ENCODE results near the gene DNAI4. TPM values are rescaled to one million over a fixed set of nuclear protein-coding genes. Genes with fewer than 3 reads are reported as not detected.
A peak's percentile ranks its signal among the peaks of the same experiment; 100 is the strongest.
"Not testable (repeated sequence)": the region's sequence is repeated elsewhere in the genome, so short reads cannot be mapped to it uniquely, and the experiment has no call there.

DNAI4 gene
- total and polyA plus RNA-seq, 2 experiments from 2014 or later = 3.2 to 9.9 TPM

DNA sequence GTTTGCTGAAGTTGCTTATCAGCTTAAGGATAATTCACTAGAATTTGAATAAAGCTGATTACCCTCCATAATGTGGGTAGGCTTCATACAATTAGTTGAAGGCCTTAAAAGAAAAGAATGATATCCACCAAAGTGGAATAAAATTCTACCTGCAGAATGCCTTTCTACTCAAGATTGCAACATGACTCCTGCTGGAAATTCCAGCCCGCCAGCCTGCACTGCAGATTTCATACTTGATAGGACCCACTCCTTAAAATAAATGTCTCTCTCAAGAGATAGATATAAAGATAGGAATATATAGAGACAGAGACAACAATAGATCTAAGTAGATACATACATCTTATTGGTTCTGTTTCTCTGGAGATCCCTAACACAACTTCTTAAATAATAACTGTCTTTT is 99.9 kb downstream of the DNAI4 start:
- Histone ChIP-seq H3K4me1 (ENCODE audit: insufficient read depth) (no peaks in the 10 kb centered on the region), H3K27me3 (replicated peaks; ENCODE audit: insufficient read depth) (no peaks in the 10 kb centered on the region), H3K79me2 (ENCODE audit: insufficient read depth) (no peaks in the 10 kb centered on the region), H3K4me3 (no peak overlapping the region), H4K20me1 (ENCODE audit: insufficient read depth) (no peaks in the 10 kb centered on the region), H2AFZ (no peak overlapping the region), H3K4me2 (ENCODE audit: unreplicated experiment) (no peak overlapping the region), H3F3A (ENCODE audit: insufficient read depth) (no peaks in the 10 kb centered on the region), H3K36me3 (ENCODE audit: low read depth) (no peaks in the 10 kb centered on the region), H3K9me2 (ENCODE audit: insufficient read depth) (no peaks in the 10 kb centered on the region), H3K9ac (no peak overlapping the region), H3K9me3 (ENCODE audit: low read depth) (no peaks in the 10 kb centered on the region), H3K27ac (no peak overlapping the region)
- DNase-seq = no peak
- in situ Hi-C loops (cut with MboI) = no loop called here
- no peak for TF ChIP-seq EZH2phosphoT487 (IDR thresholded peaks at IDR 0.05; ENCODE audit: insufficient read depth, low read depth)
- TF ChIP-seq EZH2 (IDR thresholded peaks at IDR 0.05; ENCODE audit: insufficient read depth, poor library complexity, severe bottlenecking) = no peak
- 94 to 100% methylated on average over 1 of the region's 1 CpG for WGBS, 2 experiments (ENCODE audit: low coverage in 1 of 2, low lambda C conversion rate in 2 of 2, missing lambda C conversion rate in 2 of 2)

DNA sequence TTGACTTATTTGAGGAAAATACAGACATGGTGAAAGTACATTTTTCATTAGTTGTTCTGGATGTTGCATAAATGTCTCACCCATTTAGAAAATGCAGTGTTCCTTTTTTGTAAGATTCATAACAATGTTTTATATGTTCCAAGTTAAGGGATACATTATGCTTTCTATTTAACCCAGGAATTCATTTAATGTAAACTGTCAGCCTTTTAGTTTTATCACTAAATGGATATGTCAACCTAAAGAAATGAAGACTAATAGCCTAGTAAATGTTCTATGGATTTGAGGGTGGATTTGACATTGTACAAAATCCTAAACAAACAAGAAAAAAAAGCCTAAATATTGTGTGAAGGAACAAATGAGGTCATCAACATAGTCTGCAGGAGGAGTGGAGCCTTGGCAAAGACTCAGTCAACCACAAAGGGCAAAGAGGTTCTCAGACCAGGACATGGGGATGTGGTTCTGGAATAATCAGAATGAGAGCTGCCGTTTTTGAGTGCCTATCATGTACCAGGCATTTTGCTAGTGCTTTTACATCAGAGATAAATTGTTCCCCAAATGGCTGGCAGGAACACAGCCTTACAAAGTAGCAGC is 114.8 kb downstream of the DNAI4 start:
- no peaks in the 10 kb centered on the region for H3K4me1 ChIP-seq (ENCODE audit: insufficient read depth)
- H4K20me1 ChIP-seq (ENCODE audit: insufficient read depth) = no peaks in the 10 kb centered on the region
- H3K27me3 ChIP-seq (replicated peaks; ENCODE audit: insufficient read depth) = no peaks in the 10 kb centered on the region
- no peak overlapping the region for H2AFZ ChIP-seq
- DNase-seq = peak; percentile 46
- TF ChIP-seq EZH2 (IDR thresholded peaks at IDR 0.05; ENCODE audit: insufficient read depth, poor library complexity, severe bottlenecking) = no peak
- TF ChIP-seq EZH2phosphoT487 (IDR thresholded peaks at IDR 0.05; ENCODE audit: insufficient read depth, low read depth) = no peak
- H3K79me2 ChIP-seq (ENCODE audit: insufficient read depth) = no peaks in the 10 kb centered on the region
- no peaks in the 10 kb centered on the region for H3K36me3 ChIP-seq (ENCODE audit: low read depth)
- in situ Hi-C loops (cut with MboI) = no loop called here
- H3F3A ChIP-seq (ENCODE audit: insufficient read depth) = no peaks in the 10 kb centered on the region
- no peak overlapping the region for H3K27ac ChIP-seq
- H3K9me2 ChIP-seq (ENCODE audit: insufficient read depth) = no peaks in the 10 kb centered on the region
- H3K4me2 ChIP-seq (ENCODE audit: unreplicated experiment) = no peak overlapping the region
- no peak overlapping the region for H3K4me3 ChIP-seq
- WGBS, 2 experiments (ENCODE audit: low coverage in 1 of 2, low lambda C conversion rate in 2 of 2, missing lambda C conversion rate in 2 of 2) = 70 to 73% methylated on average over 1 of the region's 1 CpG
- H3K9me3 ChIP-seq (ENCODE audit: low read depth) = no peaks in the 10 kb centered on the region
- H3K9ac ChIP-seq = no peak overlapping the region

DNA sequence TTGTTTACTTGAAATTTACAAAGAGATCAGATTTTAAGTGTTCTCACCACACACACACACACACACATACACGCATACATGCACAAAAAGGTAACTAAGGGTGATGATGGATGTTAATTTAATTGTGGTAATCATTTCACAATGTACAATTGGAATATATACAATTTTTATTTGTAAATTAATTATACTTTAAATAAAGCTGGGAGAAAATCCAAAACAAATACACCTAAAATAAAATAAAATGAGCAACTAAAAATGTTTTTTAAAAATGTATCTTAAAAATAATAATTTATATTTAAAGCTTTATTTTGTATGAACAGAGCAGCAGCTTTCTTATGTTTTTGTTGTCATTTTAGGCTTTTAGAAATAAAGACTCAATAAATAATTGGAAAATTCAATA is 115.4 kb downstream of the DNAI4 start:
- in situ Hi-C loops (cut with MboI) = no loop called here
- H3K27ac ChIP-seq = no peak overlapping the region
- no peaks in the 10 kb centered on the region for H3K36me3 ChIP-seq (ENCODE audit: low read depth)
- no peaks in the 10 kb centered on the region for H3K79me2 ChIP-seq (ENCODE audit: insufficient read depth)
- no peak overlapping the region for H3K4me3 ChIP-seq
- no peak overlapping the region for H2AFZ ChIP-seq
- H3F3A ChIP-seq (ENCODE audit: insufficient read depth) = no peaks in the 10 kb centered on the region
- H4K20me1 ChIP-seq (ENCODE audit: insufficient read depth) = no peaks in the 10 kb centered on the region
- TF ChIP-seq EZH2phosphoT487 (IDR thresholded peaks at IDR 0.05; ENCODE audit: insufficient read depth, low read depth) (no peak), EZH2 (IDR thresholded peaks at IDR 0.05; ENCODE audit: insufficient read depth, poor library complexity, severe bottlenecking) (no peak)
- no peak overlapping the region for H3K9ac ChIP-seq
- H3K4me2 ChIP-seq (ENCODE audit: unreplicated experiment) = no peak overlapping the region
- 46 to 55% methylated on average over 1 of the region's 1 CpG for WGBS, 2 experiments (ENCODE audit: low coverage in 1 of 2, low lambda C conversion rate in 2 of 2, missing lambda C conversion rate in 2 of 2)
- H3K4me1 ChIP-seq (ENCODE audit: insufficient read depth) = no peaks in the 10 kb centered on the region
- DNase-seq = no peak
- no peaks in the 10 kb centered on the region for H3K9me2 ChIP-seq (ENCODE audit: insufficient read depth)
- H3K27me3 ChIP-seq (replicated peaks; ENCODE audit: insufficient read depth) = no peaks in the 10 kb centered on the region
- H3K9me3 ChIP-seq (ENCODE audit: low read depth) = no peaks in the 10 kb centered on the region

DNA sequence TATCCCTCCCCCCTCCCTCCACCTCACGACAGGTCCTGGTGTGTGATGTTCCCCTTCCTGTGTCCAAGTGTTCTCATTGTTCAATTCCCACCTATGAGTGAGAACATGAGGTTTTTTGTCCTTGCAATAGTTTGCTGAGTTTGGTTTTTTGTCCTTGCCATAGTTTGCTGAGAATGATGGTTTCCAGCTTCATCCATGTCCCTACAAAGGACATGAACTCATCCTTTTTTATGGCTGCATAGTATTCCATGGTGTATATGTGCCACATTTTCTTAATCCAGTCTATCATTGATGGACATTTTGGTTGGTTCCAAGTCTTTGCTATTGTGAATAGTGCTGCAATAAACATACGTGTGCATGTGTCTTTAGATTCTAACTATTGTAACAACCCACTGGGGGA is 128.8 kb downstream of the DNAI4 start:
- 56 to 63% methylated on average over 2 of the region's 2 CpGs for WGBS, 2 experiments (ENCODE audit: low coverage in 1 of 2, low lambda C conversion rate in 2 of 2, missing lambda C conversion rate in 2 of 2)
- not testable (repeated sequence) for H3K36me3 ChIP-seq (ENCODE audit: low read depth); H3K79me2 ChIP-seq (ENCODE audit: insufficient read depth)

More for the DNA sequence above, 128.8 kb downstream of the DNAI4 start:
- H3K4me3 ChIP-seq; H3K4me1 ChIP-seq (ENCODE audit: insufficient read depth); H3K27me3 ChIP-seq (replicated peaks; ENCODE audit: insufficient read depth); H3K4me2 ChIP-seq (ENCODE audit: unreplicated experiment); H4K20me1 ChIP-seq (ENCODE audit: insufficient read depth); H3F3A ChIP-seq (ENCODE audit: insufficient read depth); H2AFZ ChIP-seq; H3K9ac ChIP-seq; H3K9me2 ChIP-seq (ENCODE audit: insufficient read depth); DNase-seq; H3K9me3 ChIP-seq (ENCODE audit: low read depth); H3K27ac ChIP-seq; in situ Hi-C loops (cut with MboI): not testable (repeated sequence)
